HL-60/S4 treated with phorbol 12-myristate 13-acetate at 8.2 ng/mL for 4 days and 3 days (cell line): ENCODE data around the gene ADGRL3.

Experiments used
- in situ Hi-C: fragments of 300-500 bp; cut with MboI; formaldehyde crosslinking; loops from 2 replicates; pipeline ENCODE4 v1.15.0; 2022; ENCODE audit warnings: low sequenced_read_pairs

ADGRL3 gene

DNA sequence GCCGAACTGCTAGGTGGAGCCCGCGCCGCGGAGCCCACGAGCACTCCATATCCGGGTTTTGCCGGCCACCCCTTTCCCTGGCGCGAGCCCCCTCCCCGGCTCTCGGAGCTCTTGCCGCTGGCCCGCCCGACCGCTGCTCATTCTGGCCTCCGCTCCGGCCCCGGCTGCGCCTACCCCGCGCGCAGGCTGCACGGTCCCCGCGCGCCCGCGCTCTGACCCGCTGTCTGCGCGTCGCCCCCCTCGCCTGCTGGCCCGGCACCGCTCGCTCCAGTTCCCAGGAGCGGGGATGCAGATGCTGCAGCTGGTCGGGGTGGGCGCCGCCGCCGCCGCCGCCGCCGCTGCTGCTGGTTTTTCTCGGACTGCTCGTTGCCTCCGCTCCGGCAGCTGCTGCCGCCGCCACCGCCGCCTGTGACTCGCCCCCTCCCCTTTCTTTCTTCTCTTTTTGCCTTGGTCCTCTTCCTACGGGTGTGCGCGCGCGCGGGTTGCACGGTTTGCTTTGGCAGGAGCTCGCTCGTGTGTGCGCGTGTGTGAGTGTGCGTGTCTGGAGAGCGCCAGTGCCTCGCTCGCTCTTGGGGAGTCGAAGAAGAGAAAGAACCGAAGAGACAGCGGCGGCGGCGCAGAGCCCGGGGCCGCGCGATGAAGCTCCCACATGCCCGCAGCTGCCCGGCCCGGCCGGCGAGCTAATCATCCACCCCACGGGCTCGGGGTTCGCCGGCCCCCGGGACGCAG is at the start of gene ADGRL3:
ADGRL3 (plus strand) TSS at position 140 of the 729 bp plus-strand sequence.
- in situ Hi-C loops: no loop called here

GRCh38 chr4:61152433-61152832 is 47.7 kb upstream of the ADGRL3 start:
- in situ Hi-C loops: no loop called here

- in situ Hi-C loops: no loop called here
These were observed 39.6 kb upstream of the ADGRL3 start for GRCh38 chr4:61160478-61160877.

DNA sequence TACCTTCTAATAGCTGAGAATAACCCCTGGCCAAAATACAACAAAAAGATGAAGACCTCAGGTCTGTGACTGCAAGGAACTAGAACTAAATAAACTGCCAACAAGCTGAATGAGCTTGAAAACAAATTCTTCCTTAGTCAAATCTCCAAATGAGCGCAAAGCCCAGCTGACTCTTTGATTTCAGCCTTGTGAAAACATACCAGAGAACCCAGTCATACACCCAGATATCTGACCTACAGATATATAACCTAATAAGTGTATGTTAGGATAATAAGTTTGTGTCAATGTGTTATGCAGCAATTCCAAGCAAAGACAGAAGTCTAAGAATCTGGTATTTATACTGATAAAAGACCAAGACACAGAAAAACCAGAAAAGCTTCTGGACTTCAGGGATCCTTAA is 38.0 kb upstream of the ADGRL3 start:
- in situ Hi-C loops: no loop called here

GRCh38 chr4:61173799-61174198 is 26.3 kb upstream of the ADGRL3 start:
- in situ Hi-C loops: no loop called here

- in situ Hi-C loops: no loop called here
These were observed 24.6 kb upstream of the ADGRL3 start for GRCh38 chr4:61175495-61175894.

- in situ Hi-C loops: no loop called here
These were observed 22.8 kb upstream of the ADGRL3 start for GRCh38 chr4:61177367-61177766.

DNA sequence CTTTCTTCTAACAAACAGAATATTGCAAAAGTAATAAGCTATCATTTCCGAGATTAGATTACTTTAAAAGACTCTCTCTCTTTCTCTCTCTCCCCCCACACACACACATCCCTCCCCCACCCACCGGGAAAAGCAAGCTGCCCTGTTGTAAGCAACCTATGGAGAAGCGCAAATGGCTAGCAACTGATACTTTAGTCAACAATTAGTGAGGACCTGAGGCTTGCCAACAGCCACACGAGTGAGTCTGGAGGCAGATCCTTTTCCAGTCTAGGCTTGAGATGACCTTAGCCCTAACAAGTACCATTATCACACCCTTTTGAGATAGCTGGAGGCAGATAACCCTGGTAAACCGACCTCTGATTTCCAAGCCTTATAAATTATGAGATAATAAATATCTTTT is 19.7 kb upstream of the ADGRL3 start:
- in situ Hi-C loops: no loop called here

DNA sequence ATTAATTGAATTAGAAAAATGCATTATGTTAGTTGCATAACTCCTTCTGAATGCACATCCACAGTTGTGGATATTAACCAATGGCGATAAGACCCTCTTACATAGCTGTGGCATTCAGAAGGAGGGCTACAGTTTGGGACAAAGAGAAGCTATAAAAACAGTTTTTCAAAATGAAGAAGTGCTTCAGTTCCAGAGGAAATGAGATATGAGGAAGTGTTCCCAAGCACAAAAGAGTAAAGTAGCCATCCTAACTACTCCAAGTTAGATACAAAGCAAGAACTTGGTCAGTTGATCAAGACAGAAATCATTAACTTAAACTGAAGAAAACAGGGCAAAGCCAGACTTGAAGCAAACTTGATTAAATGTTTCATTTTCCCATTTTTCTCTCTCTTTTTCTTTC is 17.2 kb upstream of the ADGRL3 start:
- in situ Hi-C loops: no loop called here

DNA sequence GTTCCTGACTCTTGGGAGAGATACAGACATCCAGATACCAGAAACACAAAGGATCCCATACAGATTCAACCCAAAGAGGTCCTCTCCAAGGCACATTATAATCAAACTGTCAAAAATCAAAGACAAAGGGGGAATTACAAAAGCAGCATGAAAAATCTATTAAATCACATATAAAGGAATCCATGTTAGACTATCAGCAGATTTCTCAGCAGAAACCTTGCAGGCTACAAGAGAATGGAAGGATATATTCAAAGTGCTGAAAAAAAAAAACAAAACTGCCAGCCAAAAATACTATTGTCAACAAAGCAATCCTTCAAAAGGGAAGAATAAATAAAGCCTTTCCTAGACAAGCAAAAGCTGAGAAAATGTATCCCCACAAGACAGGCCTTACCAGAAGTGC is 14.8 kb upstream of the ADGRL3 start:
- in situ Hi-C loops: no loop called here

- in situ Hi-C loops: no loop called here
These were observed 7.7 kb upstream of the ADGRL3 start for GRCh38 chr4:61192392-61192791.

- in situ Hi-C loops: no loop called here
These were observed 6.3 kb upstream of the ADGRL3 start for GRCh38 chr4:61193863-61194262.

GRCh38 chr4:61194571-61194970 is 5.6 kb upstream of the ADGRL3 start:
- in situ Hi-C loops: no loop called here

DNA sequence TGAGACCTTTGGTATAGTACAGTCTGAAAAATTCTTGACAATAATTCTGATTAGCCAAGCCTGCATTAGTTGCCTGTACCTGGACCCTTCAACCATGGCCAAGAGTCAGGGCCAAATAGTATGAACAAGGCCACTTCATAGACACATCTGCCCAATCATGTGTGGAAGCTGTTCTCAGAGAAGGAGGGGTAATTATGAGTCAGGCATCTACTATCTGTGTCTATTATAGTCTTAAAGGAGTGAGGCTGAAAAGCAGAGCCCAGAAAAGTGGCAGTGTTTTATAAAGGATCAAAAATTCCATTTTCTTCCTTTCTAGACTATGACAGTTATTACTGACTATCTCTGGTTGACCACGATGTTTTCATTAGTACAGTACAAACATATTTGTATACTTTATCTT is 5.0 kb upstream of the ADGRL3 start:
- in situ Hi-C loops: no loop called here

DNA sequence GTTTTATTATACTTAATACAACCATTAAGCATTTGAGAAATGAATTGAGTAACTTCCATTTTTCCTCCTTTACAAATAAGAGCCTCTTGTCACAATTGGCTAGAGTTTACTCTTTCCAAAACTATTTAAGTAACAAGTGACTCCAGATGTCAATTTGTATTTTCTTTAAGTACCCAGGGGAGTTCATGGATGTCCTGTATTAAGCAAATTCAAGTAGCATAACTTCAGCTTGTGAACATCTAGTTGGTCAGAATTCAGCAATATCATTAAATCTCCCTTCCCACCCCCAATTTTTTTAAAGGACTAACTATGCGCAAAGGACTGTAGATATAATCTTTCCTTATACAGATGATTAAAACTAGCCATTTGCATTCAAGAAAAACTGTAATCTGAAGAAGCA is 1.4 kb upstream of the ADGRL3 start:
- in situ Hi-C loops: no loop called here

DNA sequence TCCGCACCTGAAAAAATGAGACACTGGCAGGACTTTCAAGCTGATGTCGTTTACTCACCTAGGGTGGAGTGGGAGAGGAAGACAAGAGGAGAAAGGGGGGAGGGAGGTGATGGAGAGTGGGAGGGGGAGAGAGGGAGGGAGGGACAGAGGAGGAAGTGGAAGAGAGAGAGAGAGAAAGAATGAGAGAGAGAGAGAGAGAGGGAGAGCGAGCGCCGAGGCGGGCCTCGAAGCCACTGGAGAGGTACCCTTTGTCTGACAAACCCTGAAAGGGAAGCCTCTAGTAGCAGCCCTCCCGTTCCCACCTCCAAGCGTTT is 296 bp upstream of the ADGRL3 start:
- in situ Hi-C loops: no loop called here

- in situ Hi-C loops: no loop called here
These were observed 895 bp downstream of the ADGRL3 start for GRCh38 chr4:61200916-61201526.

DNA sequence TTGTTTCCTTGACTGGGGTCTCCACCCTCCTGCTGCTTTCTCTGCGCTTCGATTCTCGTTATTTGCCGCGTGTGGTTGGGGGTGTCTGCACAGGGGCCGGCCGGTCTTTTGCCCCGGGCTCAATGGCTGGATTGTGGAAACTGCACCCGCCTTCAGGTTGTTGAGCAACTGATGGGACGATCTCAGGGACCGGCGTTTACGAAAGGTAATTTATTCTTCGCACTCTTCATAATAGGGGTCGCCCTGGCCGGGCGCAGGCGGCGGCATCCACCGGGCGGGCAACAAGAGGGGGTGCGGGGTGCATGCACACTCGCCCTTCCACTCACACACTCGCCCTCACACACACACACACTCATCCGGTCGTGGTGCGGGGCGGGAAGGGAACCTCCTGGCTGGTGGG is 1.4 kb downstream of the ADGRL3 start:
- in situ Hi-C loops: no loop called here

GRCh38 chr4:61201961-61202637 is 2.0 kb downstream of the ADGRL3 start:
- in situ Hi-C loops: no loop called here

DNA sequence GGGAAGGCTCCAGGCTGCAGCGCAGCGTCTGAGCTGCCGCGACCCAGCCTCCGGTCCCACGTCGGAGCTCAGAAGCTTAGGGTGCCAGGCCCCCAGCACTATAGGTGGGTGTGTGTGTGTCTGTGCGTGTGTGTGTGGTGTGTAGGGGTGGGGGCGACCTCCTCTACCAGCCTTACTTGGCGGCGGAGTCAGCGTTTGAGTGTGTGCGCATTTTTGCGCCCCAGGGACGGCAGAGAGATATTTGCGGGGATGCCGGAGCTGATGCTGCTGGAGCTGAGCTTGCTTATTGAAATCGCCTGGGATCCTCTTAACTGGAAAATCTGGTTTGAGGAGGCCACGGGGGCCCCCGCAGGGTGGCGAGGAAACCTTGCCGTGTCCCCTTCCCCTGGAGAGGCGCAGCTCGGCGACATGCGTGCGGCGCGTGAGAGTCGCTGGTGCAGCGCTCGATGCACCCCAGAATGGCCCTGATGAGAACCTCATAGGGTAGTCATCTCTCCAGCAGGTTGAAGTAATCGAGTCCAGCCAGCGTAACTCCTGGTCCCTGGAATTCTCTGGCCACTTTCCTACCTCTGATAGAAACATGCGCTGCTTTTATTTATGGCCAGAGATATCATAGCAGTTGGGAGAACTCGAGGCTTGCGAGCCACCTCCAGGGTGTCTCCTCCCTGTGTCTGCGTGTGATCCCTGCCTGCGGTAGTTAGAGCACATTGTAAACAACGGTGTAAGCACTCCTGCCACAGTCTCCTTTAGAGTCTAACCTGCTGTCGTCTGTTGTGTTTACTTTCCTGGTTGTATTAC is 2.7 kb downstream of the ADGRL3 start:
- in situ Hi-C loops: no loop called here

- in situ Hi-C loops: no loop called here
These were observed 3.3 kb downstream of the ADGRL3 start for GRCh38 chr4:61203436-61203790.
